Measurements from ENCODE around the gene NRP1.

DNA sequence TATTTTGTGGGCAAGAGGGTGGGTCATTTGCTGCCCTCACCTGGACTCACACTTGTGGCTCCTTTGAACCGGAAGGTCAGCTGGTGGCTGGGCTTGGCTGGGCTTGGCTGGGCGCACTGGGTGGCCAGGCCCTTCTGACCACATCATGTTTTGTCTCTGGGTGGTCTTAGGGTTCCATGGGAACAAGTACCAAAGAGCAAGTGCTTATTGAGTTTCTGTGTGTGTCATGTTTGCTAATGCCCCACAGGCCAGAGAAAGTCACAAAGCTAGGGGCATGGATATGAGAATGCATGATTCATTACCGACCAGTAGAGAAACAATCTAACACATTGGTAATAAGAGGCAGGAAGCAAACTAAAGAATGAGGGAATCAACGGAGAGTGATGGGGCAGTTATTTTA, 33.6 kb upstream of the NRP1 start:
- TF ChIP-seq, protein P1, sequence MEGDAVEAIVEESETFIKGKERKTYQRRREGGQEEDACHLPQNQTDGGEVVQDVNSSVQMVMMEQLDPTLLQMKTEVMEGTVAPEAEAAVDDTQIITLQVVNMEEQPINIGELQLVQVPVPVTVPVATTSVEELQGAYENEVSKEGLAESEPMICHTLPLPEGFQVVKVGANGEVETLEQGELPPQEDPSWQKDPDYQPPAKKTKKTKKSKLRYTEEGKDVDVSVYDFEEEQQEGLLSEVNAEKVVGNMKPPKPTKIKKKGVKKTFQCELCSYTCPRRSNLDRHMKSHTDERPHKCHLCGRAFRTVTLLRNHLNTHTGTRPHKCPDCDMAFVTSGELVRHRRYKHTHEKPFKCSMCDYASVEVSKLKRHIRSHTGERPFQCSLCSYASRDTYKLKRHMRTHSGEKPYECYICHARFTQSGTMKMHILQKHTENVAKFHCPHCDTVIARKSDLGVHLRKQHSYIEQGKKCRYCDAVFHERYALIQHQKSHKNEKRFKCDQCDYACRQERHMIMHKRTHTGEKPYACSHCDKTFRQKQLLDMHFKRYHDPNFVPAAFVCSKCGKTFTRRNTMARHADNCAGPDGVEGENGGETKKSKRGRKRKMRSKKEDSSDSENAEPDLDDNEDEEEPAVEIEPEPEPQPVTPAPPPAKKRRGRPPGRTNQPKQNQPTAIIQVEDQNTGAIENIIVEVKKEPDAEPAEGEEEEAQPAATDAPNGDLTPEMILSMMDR (IDR thresholded peaks at IDR 0.05 in 4 of 5, conservative IDR thresholded peaks at IDR 0.05 in 1 of 5) = no peak
- TF ChIP-seq POLR2A (IDR thresholded peaks at IDR 0.05) = no peak
